IPS-20b (cell line): ENCODE measurements around the gene CNNM4.
A peak's percentile ranks its signal among the peaks of the same experiment; 100 is the strongest.

Experiments
- H3K27ac ChIP-seq: one replicate; pipeline ENCODE4 v1.5.1; 2013; ENCODE audit warnings: low read length
- H3K27me3 ChIP-seq: 2 replicates; pipeline ENCODE4 v1.6.1; 2013; ENCODE audit warnings: mild to moderate bottlenecking, low read length, inconsistent platforms; ENCODE audit not compliant: insufficient read depth
- H3K36me3 ChIP-seq: 2 replicates; pipeline ENCODE4 v1.6.1; 2013; ENCODE audit warnings: low read depth, mild to moderate bottlenecking, inconsistent platforms, low read length, moderate library complexity; ENCODE audit not compliant: insufficient read depth
- H3K4me1 ChIP-seq: 2 replicates; pipeline ENCODE4 v1.6.1; 2013; ENCODE audit warnings: mild to moderate bottlenecking, control low read depth, inconsistent platforms, low read length, moderate library complexity; ENCODE audit not compliant: insufficient read depth
- H3K4me3 ChIP-seq: 2 replicates; pipeline ENCODE4 v1.5.1; 2013; ENCODE audit warnings: mild to moderate bottlenecking, low read length, inconsistent platforms
- H3K9ac ChIP-seq: 2 replicates; pipeline ENCODE4 v1.6.1; 2013; ENCODE audit warnings: low read depth, mild to moderate bottlenecking, inconsistent platforms, low read length, moderate library complexity
- H3K9me3 ChIP-seq: 2 replicates; pipeline ENCODE4 v1.6.1; 2013; ENCODE audit warnings: mild to moderate bottlenecking, low read depth, low read length, inconsistent platforms; ENCODE audit not compliant: insufficient read depth

CNNM4 gene

GRCh38 chr2:96760986-96761832 lies 507 bp downstream of the CNNM4 start:
- peak overlapping the region; percentile 73 for H3K4me3 ChIP-seq
- H3K4me1 ChIP-seq = peaks cover 22% of the 10 kb centered on the region; the same call in 1 of the 2 replicates
- H3K27ac ChIP-seq = no peak overlapping the region
- H3K36me3 ChIP-seq = no peaks in the 10 kb centered on the region
- H3K9ac ChIP-seq = peak overlapping the region; percentile 40; the same call in 1 of the 2 replicates
- H3K27me3 ChIP-seq = peaks cover 11% of the 10 kb centered on the region; the same call in 1 of the 2 replicates
- no peaks in the 10 kb centered on the region for H3K9me3 ChIP-seq

GRCh38 chr2:96762529-96763311 lies 2.0 kb downstream of the CNNM4 start:
- peaks cover 22% of the 10 kb centered on the region; the same call in 1 of the 2 replicates for H3K4me1 ChIP-seq
- no peaks in the 10 kb centered on the region for H3K36me3 ChIP-seq
- H3K27ac ChIP-seq = peak overlapping the region; percentile 23
- H3K9ac ChIP-seq = peak overlapping the region; percentile 41
- H3K4me3 ChIP-seq = peak overlapping the region; percentile 73
- peaks cover 11% of the 10 kb centered on the region; the same call in 1 of the 2 replicates for H3K27me3 ChIP-seq
- H3K9me3 ChIP-seq = no peaks in the 10 kb centered on the region

- Histone ChIP-seq H3K4me3 (peak overlapping the region; percentile 73), H3K27me3 (peaks cover 11% of the 10 kb centered on the region; the same call in 1 of the 2 replicates), H3K4me1 (peaks cover 22% of the 10 kb centered on the region; the same call in 1 of the 2 replicates), H3K9ac (peak overlapping the region; percentile 57), H3K27ac (peak overlapping the region; percentile 23), H3K9me3 (no peaks in the 10 kb centered on the region), H3K36me3 (no peaks in the 10 kb centered on the region)
These were observed 3.0 kb downstream of the CNNM4 start for GRCh38 chr2:96763511-96764252.

- Histone ChIP-seq H3K9ac (peak overlapping the region; percentile 57), H3K4me3 (peak overlapping the region; percentile 73), H3K27ac (no peak overlapping the region), H3K9me3 (no peaks in the 10 kb centered on the region), H3K36me3 (no peaks in the 10 kb centered on the region), H3K4me1 (peaks cover 22% of the 10 kb centered on the region; the same call in 1 of the 2 replicates), H3K27me3 (peaks cover 11% of the 10 kb centered on the region; the same call in 1 of the 2 replicates)
These were observed 3.5 kb downstream of the CNNM4 start for GRCh38 chr2:96764253-96764637.

GRCh38 chr2:96767135-96767871 lies 6.6 kb downstream of the CNNM4 start:
- H3K4me1 ChIP-seq = peaks cover 19% of the 10 kb centered on the region; the same call in 1 of the 2 replicates
- no peaks in the 10 kb centered on the region for H3K27me3 ChIP-seq
- no peaks in the 10 kb centered on the region for H3K9me3 ChIP-seq
- H3K9ac ChIP-seq = no peak overlapping the region
- H3K27ac ChIP-seq = no peak overlapping the region
- no peak overlapping the region for H3K4me3 ChIP-seq
- no peaks in the 10 kb centered on the region for H3K36me3 ChIP-seq

- H3K9me3 ChIP-seq = no peaks in the 10 kb centered on the region
- H3K27me3 ChIP-seq = no peaks in the 10 kb centered on the region
- H3K4me3 ChIP-seq = no peak overlapping the region
- H3K4me1 ChIP-seq = peaks cover 11% of the 10 kb centered on the region; the same call in 1 of the 2 replicates
- no peak overlapping the region; the same call in 1 of the 2 replicates for H3K9ac ChIP-seq
- no peak overlapping the region for H3K27ac ChIP-seq
- no peaks in the 10 kb centered on the region for H3K36me3 ChIP-seq
These were observed 7.4 kb downstream of the CNNM4 start for GRCh38 chr2:96768083-96768561.

- Histone ChIP-seq H3K9ac (no peak overlapping the region), H3K27me3 (no peaks in the 10 kb centered on the region), H3K9me3 (no peaks in the 10 kb centered on the region), H3K36me3 (no peaks in the 10 kb centered on the region), H3K4me1 (no peaks in the 10 kb centered on the region), H3K4me3 (no peak overlapping the region), H3K27ac (no peak overlapping the region)
These were observed 9.1 kb downstream of the CNNM4 start for GRCh38 chr2:96769814-96770213.

GRCh38 chr2:96770442-96771202 lies 9.9 kb downstream of the CNNM4 start:
- Histone ChIP-seq H3K27me3 (no peaks in the 10 kb centered on the region), H3K4me1 (no peaks in the 10 kb centered on the region), H3K9ac (no peak overlapping the region), H3K36me3 (no peaks in the 10 kb centered on the region), H3K4me3 (no peak overlapping the region), H3K9me3 (no peaks in the 10 kb centered on the region), H3K27ac (no peak overlapping the region)

- Histone ChIP-seq H3K27me3 (no peaks in the 10 kb centered on the region), H3K9me3 (no peaks in the 10 kb centered on the region), H3K36me3 (no peaks in the 10 kb centered on the region), H3K9ac (no peak overlapping the region), H3K4me1 (no peaks in the 10 kb centered on the region), H3K4me3 (no peak overlapping the region), H3K27ac (no peak overlapping the region)
These were observed 11.3 kb downstream of the CNNM4 start for GRCh38 chr2:96771796-96772618.
